ENCODE measurements around the gene SOX30. TPM values are rescaled to one million over a fixed set of nuclear protein-coding genes. Genes with fewer than 3 reads are reported as not detected.
A peak's percentile ranks its signal among the peaks of the same experiment; 100 is the strongest.

SOX30 gene
- total RNA-seq, 1 experiment from 2014 or later, result 0.46 TPM

- no peak for TF ChIP-seq CTCF (IDR thresholded peaks at IDR 0.05)
These were observed 19.5 kb upstream of the SOX30 start (continued) for GRCh38 chr5:157671592-157672330.

GRCh38 chr5:157670662-157671591, 18.7 kb upstream of the SOX30 start, which contains the start of gene C5orf52:
TSS of gene C5orf52 (plus strand) at chr5:157671533. CDS start at chr5:157671615, 82 bp downstream.
- CTCF ChIA-PET, result interaction anchor here (0.9 to 2.4 kb wide), 4 partner anchors 19 to 73 kb away, joined by 3 to 29 read pairs (median 7); partner anchors contain the start of genes LSM11 and THG1L
- DNase-seq (ENCODE audit: low spot score) (peak; percentile 29), ATAC-seq (peak; percentile 64)
- Mint-ChIP-seq H3K27ac (no peak within 1 kb of the TSS), H3K27me3 (ENCODE audit: low read depth) (peaks cover 49% of the 10 kb centered on the region), H3K9me3 (no peaks in the 10 kb centered on the region), H3K4me3 (peak within 1 kb of the TSS; percentile 88), H3K36me3 (no peaks in the 10 kb centered on the region), H3K4me1 (peaks cover 13% of the 10 kb centered on the region)
- POLR2A ChIA-PET, result interaction anchor here (0.6 kb wide), 1 partner anchor 43 kb away, joined by 3 read pairs; no protein-coding TSS in a partner anchor
- TF ChIP-seq, protein P1, sequence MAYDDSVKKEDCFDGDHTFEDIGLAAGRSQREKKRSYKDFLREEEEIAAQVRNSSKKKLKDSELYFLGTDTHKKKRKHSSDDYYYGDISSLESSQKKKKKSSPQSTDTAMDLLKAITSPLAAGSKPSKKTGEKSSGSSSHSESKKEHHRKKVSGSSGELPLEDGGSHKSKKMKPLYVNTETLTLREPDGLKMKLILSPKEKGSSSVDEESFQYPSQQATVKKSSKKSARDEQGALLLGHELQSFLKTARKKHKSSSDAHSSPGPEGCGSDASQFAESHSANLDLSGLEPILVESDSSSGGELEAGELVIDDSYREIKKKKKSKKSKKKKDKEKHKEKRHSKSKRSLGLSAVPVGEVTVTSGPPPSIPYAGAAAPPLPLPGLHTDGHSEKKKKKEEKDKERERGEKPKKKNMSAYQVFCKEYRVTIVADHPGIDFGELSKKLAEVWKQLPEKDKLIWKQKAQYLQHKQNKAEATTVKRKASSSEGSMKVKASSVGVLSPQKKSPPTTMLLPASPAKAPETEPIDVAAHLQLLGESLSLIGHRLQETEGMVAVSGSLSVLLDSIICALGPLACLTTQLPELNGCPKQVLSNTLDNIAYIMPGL (CRISPR knock-in tag; IDR thresholded peaks at IDR 0.05), result 0 out of 2 replicates have a peak, but pooled peaks have one; percentile 13
- TF ChIP-seq CTCF (IDR thresholded peaks at IDR 0.05) (no peak), MAX (CRISPR knock-in tag; IDR thresholded peaks at IDR 0.05) (0 out of 2 replicates have a peak, but pooled peaks have one; percentile 4), SMAD3 (CRISPR knock-in tag; IDR thresholded peaks at IDR 0.05; ENCODE audit: borderline replicate concordance) (0 out of 2 replicates have a peak, but pooled peaks have one; percentile 66)

DNA sequence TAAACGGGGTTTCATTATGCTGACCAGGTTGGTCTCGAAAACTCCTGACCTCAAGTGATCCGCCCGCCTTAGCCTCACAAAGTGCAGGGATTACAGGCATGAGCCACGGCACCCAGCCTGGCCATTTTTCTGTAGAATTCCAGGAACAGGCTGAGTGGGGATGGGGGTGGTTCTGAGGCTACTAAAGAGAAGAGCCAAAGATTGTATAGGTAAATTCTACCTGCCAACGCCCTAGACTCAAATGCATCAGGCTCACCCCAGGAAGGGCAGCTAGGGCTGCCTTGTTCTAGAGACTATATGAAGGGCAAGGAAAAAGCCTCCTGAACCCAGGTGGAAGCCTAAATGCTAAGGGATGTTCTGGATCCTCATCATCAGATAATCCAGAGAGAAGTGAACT, 17.5 kb upstream of the SOX30 start:
- Mint-ChIP-seq H3K4me1 (peaks cover 13% of the 10 kb centered on the region), H3K9me3 (peaks cover 2% of the 10 kb centered on the region), H3K27ac (no peak overlapping the region), H3K27me3 (ENCODE audit: low read depth) (peaks cover 54% of the 10 kb centered on the region), H3K4me3 (peak overlapping the region; percentile 88), H3K36me3 (no peaks in the 10 kb centered on the region)
- POLR2A ChIA-PET, result no interaction called here
- ATAC-seq, result no peak
- CTCF ChIA-PET, result interaction anchor here (2.0 to 2.4 kb wide), 2 partner anchors 74 kb away, joined by 28 to 29 read pairs; partner anchors contain the start of gene LSM11
- no peak for DNase-seq (ENCODE audit: low spot score)
- TF ChIP-seq ETV6 (CRISPR knock-in tag; IDR thresholded peaks at IDR 0.05), result no peak
- TF ChIP-seq GTF2I (CRISPR knock-in tag; conservative IDR thresholded peaks at IDR 0.05), result no peak
- TF ChIP-seq RORB (CRISPR knock-in tag; IDR thresholded peaks at IDR 0.05), result no peak
- TF ChIP-seq E2F4 (CRISPR knock-in tag; IDR thresholded peaks at IDR 0.05; ENCODE audit: borderline replicate concordance, low read depth), result no peak
- TF ChIP-seq CREB1 (CRISPR knock-in tag; IDR thresholded peaks at IDR 0.05), result no peak
- no peak for TF ChIP-seq HMGA2 (CRISPR knock-in tag; IDR thresholded peaks at IDR 0.05)
- TF ChIP-seq, protein P2, sequence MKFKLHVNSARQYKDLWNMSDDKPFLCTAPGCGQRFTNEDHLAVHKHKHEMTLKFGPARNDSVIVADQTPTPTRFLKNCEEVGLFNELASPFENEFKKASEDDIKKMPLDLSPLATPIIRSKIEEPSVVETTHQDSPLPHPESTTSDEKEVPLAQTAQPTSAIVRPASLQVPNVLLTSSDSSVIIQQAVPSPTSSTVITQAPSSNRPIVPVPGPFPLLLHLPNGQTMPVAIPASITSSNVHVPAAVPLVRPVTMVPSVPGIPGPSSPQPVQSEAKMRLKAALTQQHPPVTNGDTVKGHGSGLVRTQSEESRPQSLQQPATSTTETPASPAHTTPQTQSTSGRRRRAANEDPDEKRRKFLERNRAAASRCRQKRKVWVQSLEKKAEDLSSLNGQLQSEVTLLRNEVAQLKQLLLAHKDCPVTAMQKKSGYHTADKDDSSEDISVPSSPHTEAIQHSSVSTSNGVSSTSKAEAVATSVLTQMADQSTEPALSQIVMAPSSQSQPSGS (CRISPR knock-in tag; IDR thresholded peaks at IDR 0.05; ENCODE audit: borderline replicate concordance, low read depth), result no peak
- TF ChIP-seq, protein P3, sequence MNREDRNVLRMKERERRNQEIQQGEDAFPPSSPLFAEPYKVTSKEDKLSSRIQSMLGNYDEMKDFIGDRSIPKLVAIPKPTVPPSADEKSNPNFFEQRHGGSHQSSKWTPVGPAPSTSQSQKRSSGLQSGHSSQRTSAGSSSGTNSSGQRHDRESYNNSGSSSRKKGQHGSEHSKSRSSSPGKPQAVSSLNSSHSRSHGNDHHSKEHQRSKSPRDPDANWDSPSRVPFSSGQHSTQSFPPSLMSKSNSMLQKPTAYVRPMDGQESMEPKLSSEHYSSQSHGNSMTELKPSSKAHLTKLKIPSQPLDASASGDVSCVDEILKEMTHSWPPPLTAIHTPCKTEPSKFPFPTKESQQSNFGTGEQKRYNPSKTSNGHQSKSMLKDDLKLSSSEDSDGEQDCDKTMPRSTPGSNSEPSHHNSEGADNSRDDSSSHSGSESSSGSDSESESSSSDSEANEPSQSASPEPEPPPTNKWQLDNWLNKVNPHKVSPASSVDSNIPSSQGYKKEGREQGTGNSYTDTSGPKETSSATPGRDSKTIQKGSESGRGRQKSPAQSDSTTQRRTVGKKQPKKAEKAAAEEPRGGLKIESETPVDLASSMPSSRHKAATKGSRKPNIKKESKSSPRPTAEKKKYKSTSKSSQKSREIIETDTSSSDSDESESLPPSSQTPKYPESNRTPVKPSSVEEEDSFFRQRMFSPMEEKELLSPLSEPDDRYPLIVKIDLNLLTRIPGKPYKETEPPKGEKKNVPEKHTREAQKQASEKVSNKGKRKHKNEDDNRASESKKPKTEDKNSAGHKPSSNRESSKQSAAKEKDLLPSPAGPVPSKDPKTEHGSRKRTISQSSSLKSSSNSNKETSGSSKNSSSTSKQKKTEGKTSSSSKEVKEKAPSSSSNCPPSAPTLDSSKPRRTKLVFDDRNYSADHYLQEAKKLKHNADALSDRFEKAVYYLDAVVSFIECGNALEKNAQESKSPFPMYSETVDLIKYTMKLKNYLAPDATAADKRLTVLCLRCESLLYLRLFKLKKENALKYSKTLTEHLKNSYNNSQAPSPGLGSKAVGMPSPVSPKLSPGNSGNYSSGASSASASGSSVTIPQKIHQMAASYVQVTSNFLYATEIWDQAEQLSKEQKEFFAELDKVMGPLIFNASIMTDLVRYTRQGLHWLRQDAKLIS (CRISPR knock-in tag; IDR thresholded peaks at IDR 0.05; ENCODE audit: borderline replicate concordance), result no peak

Data from WTC11 (cell line).